GM19395 (cell line): ENCODE measurements around the gene EVI5L.
"Not testable (repeated sequence)": the region's sequence is repeated elsewhere in the genome, so short reads cannot be mapped to it uniquely, and the experiment has no call there.

Experiments
- ATAC-seq: cut with Tn5 transposase; IDR thresholded peaks from one replicate; pipeline ENCODE4 v1.9.1; 2021; ENCODE audit warnings: mild to moderate bottlenecking, moderate library complexity; ENCODE audit not compliant: unreplicated experiment

The EVI5L gene

GRCh38 chr19:7829561-7830271 lies at the start of gene EVI5L:
Gene EVI5L (plus strand): TSS chr19:7830218. CDS start chr19:7846543, 16,325 bp downstream.
- peak; percentile 87 for ATAC-seq

GRCh38 chr19:7781157-7781556 lies 48.9 kb upstream of the EVI5L start:
- ATAC-seq = no peak

- ATAC-seq = no peak
Observed at GRCh38 chr19:7783991-7784423, 46.0 kb upstream of the EVI5L start.

DNA sequence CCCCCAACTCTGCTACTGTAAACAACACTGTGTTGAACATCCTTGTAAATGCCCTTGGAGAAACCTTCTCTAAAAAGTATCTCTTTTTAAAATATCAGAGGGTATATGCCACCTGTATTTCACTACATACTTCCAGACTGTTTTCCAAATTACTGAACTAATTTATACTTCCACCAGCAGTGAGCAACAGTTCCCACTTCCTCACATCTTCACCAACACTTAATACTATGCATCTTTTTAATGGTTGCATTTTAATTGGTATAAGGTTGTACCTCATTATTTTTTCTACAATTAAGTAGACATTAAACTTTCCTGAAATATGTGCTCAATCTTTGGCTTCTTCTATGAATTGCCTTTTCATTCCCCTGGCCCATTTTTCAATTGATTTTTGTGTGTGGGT lies 45.2 kb upstream of the EVI5L start:
- ATAC-seq = no peak

DNA sequence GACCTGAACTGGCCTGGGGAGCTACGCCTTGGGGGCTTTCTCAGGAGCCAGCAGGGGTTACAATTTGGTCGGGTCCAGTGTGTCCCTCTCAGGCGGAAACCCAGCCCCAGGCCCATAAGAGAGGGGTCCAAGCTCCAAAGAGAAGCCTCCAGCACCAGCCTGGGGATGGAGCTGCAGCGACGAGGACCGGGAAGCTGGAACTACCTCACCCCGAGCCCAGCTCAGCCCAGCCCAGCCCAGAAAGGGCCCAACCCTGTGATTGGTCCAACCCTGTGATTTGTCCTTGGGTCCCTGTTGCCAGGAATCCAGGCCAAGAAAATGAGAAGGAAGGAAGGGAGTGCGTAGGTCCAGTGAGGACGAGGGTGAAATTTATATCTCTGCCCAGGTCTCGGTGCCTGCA lies 42.9 kb upstream of the EVI5L start:
- ATAC-seq = no peak

- ATAC-seq = no peak
Observed at GRCh38 chr19:7787602-7788177, 42.3 kb upstream of the EVI5L start.

DNA sequence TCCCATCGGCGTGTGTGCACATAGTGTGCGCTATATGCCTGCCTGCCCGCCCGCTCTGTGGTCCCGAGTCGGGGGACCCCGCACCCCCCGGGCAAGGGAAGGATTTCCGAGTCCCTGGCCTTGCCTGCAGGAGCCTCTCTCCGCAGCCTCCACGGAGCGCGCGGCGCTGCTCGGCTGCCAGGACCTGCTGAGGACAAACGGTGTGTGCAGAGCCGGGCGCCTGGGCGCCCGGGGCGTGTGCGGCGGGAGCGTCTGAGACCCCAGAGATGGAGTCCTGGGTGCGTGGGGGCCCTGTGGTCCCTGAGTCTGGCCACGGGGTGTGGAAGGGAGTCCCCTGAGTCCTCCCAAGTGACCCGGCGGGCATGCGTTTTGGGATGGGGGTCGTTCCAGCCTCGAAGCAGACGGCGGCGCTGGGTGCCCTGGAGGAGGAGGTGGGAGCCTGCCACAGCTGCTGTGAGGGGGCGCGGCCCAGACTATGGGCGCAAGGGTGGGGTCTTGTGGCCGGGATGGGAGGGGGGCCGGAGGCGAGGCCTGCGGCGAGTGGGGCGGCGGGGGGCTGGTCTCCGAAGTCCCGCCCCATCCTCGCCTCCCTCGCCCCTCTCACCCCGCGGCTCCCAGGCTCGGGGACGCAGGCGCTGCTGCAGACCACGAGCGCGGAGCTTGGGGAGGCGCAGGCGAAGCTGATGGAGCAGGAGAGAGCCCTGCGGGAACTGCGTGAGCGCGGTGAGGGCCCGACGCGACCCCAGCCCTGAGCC lies 41.7 kb upstream of the EVI5L start:
- no peak for ATAC-seq

DNA sequence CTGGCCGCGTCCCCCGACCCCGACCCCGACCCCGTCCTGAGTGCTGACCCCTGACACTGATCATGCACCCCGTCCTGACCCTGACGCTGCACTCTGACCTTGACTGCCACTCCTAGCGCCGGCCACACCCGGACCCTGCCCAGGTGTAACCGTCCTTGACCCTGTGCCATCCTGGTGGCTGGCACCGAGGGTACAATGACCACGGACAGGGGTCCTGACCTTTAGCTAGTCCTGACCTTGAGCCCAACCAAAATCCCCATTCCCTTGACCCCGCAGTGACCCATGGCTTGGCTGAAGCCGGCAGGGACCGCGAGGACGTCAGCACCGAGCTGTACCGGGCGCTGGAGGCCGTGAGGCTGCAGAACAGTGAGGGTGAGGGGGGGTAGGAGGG lies 41.1 kb upstream of the EVI5L start:
- ATAC-seq = no peak

GRCh38 chr19:7789447-7789846 lies 40.6 kb upstream of the EVI5L start:
- no peak for ATAC-seq

GRCh38 chr19:7790416-7790815 lies 39.6 kb upstream of the EVI5L start:
- no peak for ATAC-seq

DNA sequence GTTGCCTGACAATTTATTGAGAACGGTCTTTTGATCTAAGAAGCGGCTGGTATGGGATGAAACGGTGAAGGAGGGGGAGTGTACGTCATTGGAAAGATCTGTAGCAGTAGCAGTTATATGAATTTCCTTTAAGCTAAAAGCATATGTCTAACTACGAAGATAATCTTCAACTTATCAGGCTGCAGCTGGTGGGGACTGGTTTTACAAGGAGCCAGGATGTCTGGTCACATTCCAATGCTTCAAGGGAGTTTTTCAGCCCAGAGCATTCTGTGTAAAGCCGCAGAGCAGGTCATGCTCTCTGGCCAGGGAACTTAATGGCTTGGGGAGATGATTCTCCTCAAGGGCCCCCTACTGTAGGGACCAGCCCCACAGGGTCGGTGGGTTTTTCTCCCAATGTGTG lies 37.7 kb upstream of the EVI5L start:
- no peak for ATAC-seq

- ATAC-seq = not testable (repeated sequence)
Observed at GRCh38 chr19:7792701-7793100, 37.3 kb upstream of the EVI5L start.

DNA sequence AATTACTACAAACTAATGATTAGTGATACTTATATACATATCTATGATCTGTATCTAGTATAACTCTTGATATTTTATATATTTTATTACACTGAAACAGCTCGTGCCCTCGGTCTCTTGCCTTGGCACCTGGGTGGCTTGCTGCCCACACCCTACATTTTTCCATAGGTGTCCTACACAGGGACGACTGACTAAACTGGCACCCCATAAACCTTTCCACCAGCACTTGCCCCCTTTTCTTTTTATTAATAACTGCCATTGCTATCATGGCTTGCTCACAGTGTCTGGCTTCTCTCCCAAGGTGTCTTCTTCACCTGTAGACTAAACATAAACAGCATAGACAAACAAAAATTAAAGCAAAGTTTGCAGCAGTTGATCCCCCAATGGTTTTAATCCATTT lies 36.5 kb upstream of the EVI5L start:
- no peak for ATAC-seq

DNA sequence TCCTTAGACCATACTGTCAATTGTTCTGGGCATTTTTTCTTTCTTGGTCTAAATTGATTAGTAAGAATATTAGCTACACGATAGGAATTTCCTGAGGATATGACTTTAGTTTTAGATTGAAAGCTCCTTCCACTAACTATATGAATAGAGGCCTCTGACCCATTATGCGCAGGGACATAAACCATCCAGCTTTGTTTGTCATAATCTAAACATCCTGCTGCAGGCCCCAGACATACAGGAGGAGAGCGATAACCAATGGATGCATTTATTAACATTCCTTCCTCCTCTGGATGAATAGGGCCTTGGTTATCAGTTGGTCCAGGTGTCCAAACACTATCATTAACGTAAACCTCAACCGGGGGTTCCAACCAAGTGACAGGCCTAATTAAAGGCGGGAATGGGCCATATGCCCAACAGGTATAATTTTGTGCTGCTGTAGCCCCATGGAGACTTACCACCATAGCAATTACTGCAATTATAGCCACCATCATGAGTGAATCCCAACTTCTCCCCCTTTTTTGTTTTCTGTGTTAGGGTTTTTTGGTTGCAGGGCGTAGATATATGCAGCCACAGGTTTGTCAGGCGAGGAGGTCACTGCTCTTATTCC lies 34.4 kb upstream of the EVI5L start:
- ATAC-seq = no peak

DNA sequence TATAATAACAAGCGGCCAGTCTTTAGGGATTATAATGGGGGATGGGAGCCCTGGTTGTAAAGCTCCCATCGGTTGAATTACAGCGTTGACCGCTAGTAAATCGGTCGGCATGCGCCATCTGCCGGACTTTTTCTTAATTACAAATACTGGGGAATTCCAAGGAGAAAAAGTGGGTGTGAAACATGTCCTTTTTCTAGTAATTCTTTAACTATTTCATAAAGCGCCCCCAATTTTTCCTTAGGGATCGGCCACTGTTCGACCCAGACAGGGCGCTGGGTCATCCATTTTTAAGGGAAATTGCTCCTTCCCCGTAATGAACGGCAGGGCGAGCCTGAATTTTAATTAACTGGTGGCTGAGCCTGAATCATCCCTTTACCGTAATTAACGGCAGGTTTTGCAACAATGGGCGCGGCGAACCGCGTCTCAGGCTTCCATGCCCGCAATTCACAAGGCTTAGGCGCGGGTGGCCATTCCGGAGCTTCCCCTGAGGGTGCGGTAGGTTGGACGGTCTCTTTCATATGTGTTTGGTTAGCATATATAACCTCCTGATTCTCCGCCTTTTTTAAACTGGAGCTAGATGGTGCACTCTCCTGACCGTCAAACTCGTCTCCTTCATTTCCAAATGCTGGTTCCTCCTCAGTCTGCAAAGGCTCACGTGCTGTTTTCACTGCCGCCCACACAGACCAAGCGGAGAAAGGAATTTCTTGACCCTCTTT lies 30.2 kb upstream of the EVI5L start:
- ATAC-seq = no peak

DNA sequence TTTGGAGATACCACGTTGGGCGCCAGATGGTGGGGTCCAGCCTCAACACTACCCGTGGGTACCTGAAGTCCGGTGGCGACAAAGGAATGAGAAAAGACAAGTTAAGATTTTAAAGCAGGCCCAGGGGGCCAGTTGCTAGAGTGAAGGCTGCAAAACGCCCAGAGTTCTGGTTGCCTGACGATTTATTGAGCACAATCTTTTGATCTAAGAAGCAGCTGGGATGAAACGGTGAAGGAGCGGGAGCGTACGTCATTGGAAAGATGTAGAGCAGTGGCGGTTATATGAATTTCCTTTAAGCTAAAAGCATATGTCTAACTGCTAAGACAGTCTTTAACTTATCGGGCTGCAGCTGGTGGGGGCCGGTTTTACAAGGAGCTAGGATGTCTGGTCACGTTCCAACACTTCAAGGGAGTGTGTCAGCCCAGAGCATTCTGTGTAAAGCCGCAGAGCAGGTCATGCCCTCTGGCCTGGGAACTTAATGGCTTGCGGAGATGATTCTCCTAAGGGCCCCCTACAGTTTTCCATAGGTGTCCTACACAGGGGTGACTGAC lies 28.9 kb upstream of the EVI5L start:
- no peak for ATAC-seq

DNA sequence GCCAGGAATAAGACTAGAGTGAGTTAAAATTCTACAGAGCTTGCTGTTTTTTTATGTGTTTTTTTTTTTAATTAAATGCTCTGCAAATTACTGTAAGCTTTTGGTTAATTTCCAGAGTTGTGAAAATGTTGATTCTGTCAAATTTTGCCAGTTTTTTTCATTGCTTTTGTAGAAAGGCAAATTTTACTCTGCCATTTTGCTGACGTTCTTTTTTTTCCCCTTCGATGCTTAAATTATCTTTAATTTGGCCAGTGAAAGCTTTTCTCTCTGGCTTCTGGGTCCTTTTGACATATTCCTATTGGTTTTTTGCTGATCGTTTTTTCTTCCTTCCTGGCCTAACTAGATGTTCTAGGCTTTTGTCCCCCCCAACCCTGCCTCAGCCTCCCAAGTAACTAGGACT lies 23.8 kb upstream of the EVI5L start:
- ATAC-seq = no peak

GRCh38 chr19:7806876-7807275 lies 23.1 kb upstream of the EVI5L start:
- ATAC-seq = no peak

DNA sequence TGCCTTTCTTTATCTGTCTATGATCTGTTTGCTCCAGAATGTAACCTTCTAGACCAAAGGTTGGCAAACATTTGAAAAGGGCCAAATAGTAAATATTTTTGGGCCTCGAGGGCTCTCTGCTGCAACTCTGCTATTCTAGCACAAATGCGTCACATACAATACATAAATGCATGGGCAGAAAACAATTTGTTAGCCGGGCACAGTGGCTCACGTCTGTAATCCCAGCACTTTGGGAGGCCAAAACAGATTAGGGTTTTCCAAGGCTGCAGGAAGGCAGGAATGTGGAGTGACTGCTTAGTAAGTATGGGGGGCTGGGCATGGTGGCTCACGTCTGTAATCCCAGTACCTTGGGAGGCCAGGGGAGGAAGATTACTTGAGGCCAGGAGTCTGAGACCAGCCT lies 21.9 kb upstream of the EVI5L start:
- ATAC-seq = no peak

GRCh38 chr19:7811989-7812388 lies 18.0 kb upstream of the EVI5L start:
- no peak for ATAC-seq

GRCh38 chr19:7815325-7815724 lies 14.7 kb upstream of the EVI5L start:
- ATAC-seq = no peak
